ENCODE measurements around the gene SYTL2. TPM values are rescaled to one million over a fixed set of nuclear protein-coding genes. Genes with fewer than 3 reads are reported as not detected.

The SYTL2 gene
- polyA plus RNA-seq, 1 donor from 2014 or later = 2.3 TPM

- no peaks in the 10 kb centered on the region for H4K20me1 ChIP-seq (ENCODE audit: insufficient read depth)
- no peaks in the 10 kb centered on the region for H3K9me2 ChIP-seq (ENCODE audit: insufficient read depth, low read length)
- H3K4me2 ChIP-seq (ENCODE audit: low read length) = no peak overlapping the region
- no peaks in the 10 kb centered on the region for H3K36me3 ChIP-seq (ENCODE audit: insufficient read depth, low read length)
- no peak overlapping the region for H3K4me3 ChIP-seq (ENCODE audit: low read length)
- no peak overlapping the region for H3K9ac ChIP-seq (ENCODE audit: low read length)
- no peak overlapping the region for H2AFZ ChIP-seq (ENCODE audit: low read depth, low read length)
- no peak overlapping the region for H3K27ac ChIP-seq (ENCODE audit: low read length)
- TF ChIP-seq EZH2 (IDR thresholded peaks at IDR 0.05; ENCODE audit: borderline replicate concordance, insufficient read depth, low read length, poor library complexity, severe bottlenecking) = no peak
- TF ChIP-seq CTCF (IDR thresholded peaks at IDR 0.05; ENCODE audit: poor library complexity, severe bottlenecking) = no peak
- TF ChIP-seq MXI1 (conservative IDR thresholded peaks at IDR 0.05; ENCODE audit: poor library complexity, severe bottlenecking) = no peak
- no peak for TF ChIP-seq REST (IDR thresholded peaks at IDR 0.05; ENCODE audit: borderline replicate concordance)
- TF ChIP-seq EP300 (conservative IDR thresholded peaks at IDR 0.05; ENCODE audit: poor library complexity, severe bottlenecking) = no peak
- no peaks in the 10 kb centered on the region for H3F3A ChIP-seq (ENCODE audit: insufficient read depth, low read length, poor library complexity, severe bottlenecking)
- no peaks in the 10 kb centered on the region for H3K79me2 ChIP-seq (replicated peaks; ENCODE audit: insufficient read depth, low read length)
- no peaks in the 10 kb centered on the region for H3K9me3 ChIP-seq (ENCODE audit: low read length)
- H3K27me3 ChIP-seq (ENCODE audit: insufficient read depth, low read depth, low read length) = no peaks in the 10 kb centered on the region
Measured at GRCh38 chr11:85857098-85857497, 46.2 kb upstream of the SYTL2 start.

GRCh38 chr11:85855341-85855656 lies 44.4 kb upstream of the SYTL2 start, which contains the start of gene CCDC83:
TSS of gene CCDC83 (plus strand) at chr11:85855383. CDS start at chr11:85865124, 9,741 bp downstream.
- peak within 1 kb of the TSS; percentile 39 for H3K9ac ChIP-seq (ENCODE audit: low read length)
- peak within 1 kb of the TSS; percentile 61 for H2AFZ ChIP-seq (ENCODE audit: low read depth, low read length)
- H3K27ac ChIP-seq (ENCODE audit: low read length) = no peak within 1 kb of the TSS

More at GRCh38 chr11:85855341-85855656, 44.4 kb upstream of the SYTL2 start, which contains the start of gene CCDC83:
- Histone ChIP-seq H3K27me3 (ENCODE audit: insufficient read depth, low read depth, low read length) (no peaks in the 10 kb centered on the region), H3K4me2 (ENCODE audit: low read length) (peak within 1 kb of the TSS; percentile 41), H4K20me1 (ENCODE audit: insufficient read depth) (no peaks in the 10 kb centered on the region), H3K79me2 (replicated peaks; ENCODE audit: insufficient read depth, low read length) (no peaks in the 10 kb centered on the region), H3F3A (ENCODE audit: insufficient read depth, low read length, poor library complexity, severe bottlenecking) (no peaks in the 10 kb centered on the region), H3K36me3 (ENCODE audit: insufficient read depth, low read length) (no peaks in the 10 kb centered on the region), H3K9me2 (ENCODE audit: insufficient read depth, low read length) (no peaks in the 10 kb centered on the region), H3K4me3 (ENCODE audit: low read length) (peak within 1 kb of the TSS; percentile 69), H3K9me3 (ENCODE audit: low read length) (no peaks in the 10 kb centered on the region)
- TF ChIP-seq EP300 (conservative IDR thresholded peaks at IDR 0.05; ENCODE audit: poor library complexity, severe bottlenecking) = no peak
- no peak for TF ChIP-seq REST (IDR thresholded peaks at IDR 0.05; ENCODE audit: borderline replicate concordance)
- TF ChIP-seq MXI1 (conservative IDR thresholded peaks at IDR 0.05; ENCODE audit: poor library complexity, severe bottlenecking) = no peak
- TF ChIP-seq EZH2 (IDR thresholded peaks at IDR 0.05; ENCODE audit: borderline replicate concordance, insufficient read depth, low read length, poor library complexity, severe bottlenecking) = no peak
- TF ChIP-seq CTCF (IDR thresholded peaks at IDR 0.05; ENCODE audit: poor library complexity, severe bottlenecking) = no peak
- TF ChIP-seq POLR2AphosphoS5 (IDR thresholded peaks at IDR 0.05) = no peak
- no peak for TF ChIP-seq TAF1 (IDR thresholded peaks at IDR 0.05; ENCODE audit: low read depth)
- TF ChIP-seq RAD21 (conservative IDR thresholded peaks at IDR 0.05) = no peak
- no peak for TF ChIP-seq SMC3 (conservative IDR thresholded peaks at IDR 0.05; ENCODE audit: poor library complexity)

All from neural cell (in vitro differentiated cells).